Esophagus squamous epithelium (tissue), 5 donors: ENCODE data around the gene MIEF1. TPM values are rescaled to one million over a fixed set of nuclear protein-coding genes. Genes with fewer than 3 reads are reported as not detected.
A peak's percentile ranks its signal among the peaks of the same experiment; 100 is the strongest.

Experiments
- DNase-seq: peaks from one replicate; lab custom pipeline; 2025; lab: John Stamatoyannopoulos, UW
- H3K27ac ChIP-seq, 4 donors: fragments of 200-600 bp; sonication (generic); one replicate each; pipeline ENCODE4 v1.5.1; 2016 to 2019; ENCODE audit warnings: mild to moderate bottlenecking in 1 of 4
- H3K27me3 ChIP-seq, 4 donors: fragments of 200-600 bp; sonication (generic); 1 replicate in 3 of 4; 2 replicates in 1 of 4; pipeline versions ENCODE4 v1.5.1 to v1.6.0; 2017 to 2021; ENCODE audit warnings: antibody characterized with exemption in 1 of 4
- H3K36me3 ChIP-seq, 3 donors: fragments of 200-600 bp; sonication (generic); one replicate each; pipeline ENCODE4 v1.5.1; 2016 to 2019
- H3K4me1 ChIP-seq, 3 donors: fragments of 200-600 bp; sonication (generic); one replicate each; pipeline ENCODE4 v1.5.1; 2017 to 2019
- H3K4me3 ChIP-seq, 4 donors: fragments of 200-600 bp; sonication (generic); 1 replicate in 3 of 4; 2 replicates in 1 of 4; pipeline ENCODE4 v1.5.1; 2016 to 2019; ENCODE audit warnings: mild to moderate bottlenecking in 2 of 4, moderate library complexity in 1 of 4
- H3K9me3 ChIP-seq, 3 donors: fragments of 200-600 bp; sonication (generic); one replicate each; pipeline ENCODE4 v1.5.1; 2016 to 2019
- CTCF ChIP-seq, 6 experiments: fragments of 450-650 bp in 4 of 6; fragments of 200-600 bp in 2 of 6; sonication (generic) in 2 of 6; IDR thresholded peaks; one replicate each; pipeline ENCODE4 v1.5.1; 2016 to 2019; ENCODE audit warnings: antibody characterized with exemption in 6 of 6, mild to moderate bottlenecking in 4 of 6, moderate library complexity in 4 of 6
- POLR2A ChIP-seq, 4 donors: fragments of 450-650 bp; IDR thresholded peaks; one replicate each; pipeline ENCODE4 v1.6.1; 2017; ENCODE audit warnings: antibody characterized with exemption in 4 of 4, mild to moderate bottlenecking in 4 of 4, moderate library complexity in 3 of 4
- WGBS, 2 donors: methylation state at CpG; one replicate each; pipeline ENCODE4 v1.1.5; 2018; 5-methylcytosine and 5-hydroxymethylcytosine counted together
- intact Hi-C: fragments of 100-400 bp; cut with DNase I; formaldehyde crosslinking; loops from one replicate; pipeline ENCODE4 v1.15.0; 2022
- total RNA-seq, 4 donors: library from RNA; depleted of rRNA; stranded (reverse); fragments of >200 nt; gene quantifications; one replicate each; pipeline ENCODE4 v1.1.0, GENCODE V29; 2016
- donor health status: DM: yes; HTN: yes; CAD: no.

MIEF1 gene
- total RNA-seq, 4 donors from 2014 or later, result 21.4 to 34.2 (median 23.9) TPM

- intact Hi-C loops, result no loop called here
- Histone ChIP-seq H3K36me3 (no peaks in the 10 kb centered on the region), H3K4me1 (peaks cover 0 to 8% (median 2%) of the 10 kb centered on the region in 3 donors), H3K27me3 (peaks cover 0 to 2% (median 0%) of the 10 kb centered on the region in 4 donors), H3K4me3 (no peak overlapping the region), H3K9me3 (no peaks in the 10 kb centered on the region), H3K27ac (no peak overlapping the region)
- no peak for TF ChIP-seq POLR2A (IDR thresholded peaks at IDR 0.05)
- no peak for TF ChIP-seq CTCF (IDR thresholded peaks at IDR 0.05)
- DNase-seq, result no peak
- WGBS, 2 donors, result 93 to 97% methylated on average over 6 to 13 of the region's 39 CpGs
Observed at GRCh38 chr22:39488563-39489083, 13.5 kb upstream of the MIEF1 start.

GRCh38 chr22:39489094-39490068 is 12.7 kb upstream of the MIEF1 start:
- intact Hi-C loops, result no loop called here
- 66 to 73% methylated on average over 5 to 12 of the region's 17 CpGs for WGBS, 2 donors
- TF ChIP-seq POLR2A (IDR thresholded peaks at IDR 0.05) (no peak), CTCF (IDR thresholded peaks at IDR 0.05) (no peak)
- Histone ChIP-seq H3K36me3 (no peaks in the 10 kb centered on the region), H3K9me3 (no peaks in the 10 kb centered on the region), H3K27ac (no peak overlapping the region), H3K4me1 (peaks cover 0 to 15% (median 5%) of the 10 kb centered on the region in 3 donors), H3K4me3 (no peak overlapping the region), H3K27me3 (no peaks in the 10 kb centered on the region)
- DNase-seq, result no peak

GRCh38 chr22:39490135-39490798 is 11.8 kb upstream of the MIEF1 start:
- WGBS, 2 donors, result 31 to 43% methylated on average over 8 to 9 of the region's 13 CpGs
- Histone ChIP-seq H3K36me3 (no peaks in the 10 kb centered on the region), H3K27me3 (no peaks in the 10 kb centered on the region), H3K4me1 (peaks cover 0 to 22% (median 5%) of the 10 kb centered on the region in 3 donors), H3K27ac (no peak overlapping the region), H3K9me3 (no peaks in the 10 kb centered on the region), H3K4me3 (no peak overlapping the region)
- DNase-seq, result peak; percentile 28
- TF ChIP-seq CTCF (IDR thresholded peaks at IDR 0.05) (no peak), POLR2A (IDR thresholded peaks at IDR 0.05) (no peak)
- intact Hi-C loops, result no loop called here

- Histone ChIP-seq H3K27ac (no peak overlapping the region), H3K4me1 (peaks cover 0 to 29% (median 5%) of the 10 kb centered on the region in 3 donors), H3K9me3 (no peaks in the 10 kb centered on the region), H3K36me3 (no peaks in the 10 kb centered on the region), H3K27me3 (no peaks in the 10 kb centered on the region), H3K4me3 (no peak overlapping the region)
- DNase-seq, result no peak
- no peak for TF ChIP-seq CTCF (IDR thresholded peaks at IDR 0.05)
- TF ChIP-seq POLR2A (IDR thresholded peaks at IDR 0.05), result no peak
- intact Hi-C loops, result no loop called here
- 80% methylated on average over 1 to 3 of the region's 9 CpGs for WGBS, 2 donors
Observed at GRCh38 chr22:39490966-39491680, 11.0 kb upstream of the MIEF1 start.
